DND-41 (cell line): ENCODE data around the gene C11orf24.

Source experiments
- EZH2 ChIP-seq: IDR thresholded peaks from 3 replicates; pipeline ENCODE4 v1.6.1; 2012; ENCODE audit warnings: borderline replicate concordance, low read depth, mild to moderate bottlenecking, moderate library complexity, low read length, inconsistent platforms; ENCODE audit not compliant: severe bottlenecking
- TF ChIP-seq, protein P1 (sequence below): IDR thresholded peaks from 2 replicates; pipeline ENCODE4 v1.5.1; 2012; ENCODE audit warnings: borderline replicate concordance, low read length, moderate library complexity, mild to moderate bottlenecking; ENCODE audit not compliant: poor library complexity, severe bottlenecking; ENCODE audit errors: extremely low read depth

DNA sequence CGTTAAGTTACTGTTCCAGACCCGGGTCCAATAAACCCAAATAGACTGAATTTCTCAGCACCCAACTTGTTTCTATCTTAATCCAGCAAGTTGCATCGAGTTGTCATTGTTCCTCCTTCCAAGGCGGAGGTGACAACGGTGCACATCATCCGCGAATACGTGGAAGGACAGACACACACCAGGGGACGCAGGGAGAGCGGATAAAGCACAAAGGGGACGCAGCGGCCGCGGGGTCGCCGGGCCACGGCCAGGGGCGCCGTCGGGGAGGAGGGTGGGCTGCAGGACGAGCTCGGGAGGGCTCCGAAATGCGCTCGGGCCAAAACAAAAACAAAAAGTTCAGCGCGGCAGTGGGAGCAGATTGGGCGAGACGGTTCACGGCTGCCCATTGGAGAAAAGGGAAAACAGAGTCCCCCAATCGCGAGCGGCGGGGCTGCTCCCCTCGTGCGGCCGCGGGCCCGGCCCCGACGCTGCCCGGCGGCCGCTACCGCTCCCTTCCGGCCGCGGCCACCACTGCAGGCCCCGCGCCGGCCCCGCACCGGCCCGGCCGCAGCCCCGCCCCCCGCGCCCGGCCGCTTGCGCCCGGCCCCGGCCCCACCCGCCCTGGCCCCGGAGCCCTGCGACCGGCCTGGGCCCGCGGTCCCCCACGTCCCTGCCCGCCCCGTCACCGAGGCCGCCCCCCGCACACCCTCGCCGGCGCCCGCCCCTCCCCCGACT is 59.2 kb downstream of the C11orf24 start:
- TF ChIP-seq EZH2: no peak
- TF ChIP-seq, protein P1, sequence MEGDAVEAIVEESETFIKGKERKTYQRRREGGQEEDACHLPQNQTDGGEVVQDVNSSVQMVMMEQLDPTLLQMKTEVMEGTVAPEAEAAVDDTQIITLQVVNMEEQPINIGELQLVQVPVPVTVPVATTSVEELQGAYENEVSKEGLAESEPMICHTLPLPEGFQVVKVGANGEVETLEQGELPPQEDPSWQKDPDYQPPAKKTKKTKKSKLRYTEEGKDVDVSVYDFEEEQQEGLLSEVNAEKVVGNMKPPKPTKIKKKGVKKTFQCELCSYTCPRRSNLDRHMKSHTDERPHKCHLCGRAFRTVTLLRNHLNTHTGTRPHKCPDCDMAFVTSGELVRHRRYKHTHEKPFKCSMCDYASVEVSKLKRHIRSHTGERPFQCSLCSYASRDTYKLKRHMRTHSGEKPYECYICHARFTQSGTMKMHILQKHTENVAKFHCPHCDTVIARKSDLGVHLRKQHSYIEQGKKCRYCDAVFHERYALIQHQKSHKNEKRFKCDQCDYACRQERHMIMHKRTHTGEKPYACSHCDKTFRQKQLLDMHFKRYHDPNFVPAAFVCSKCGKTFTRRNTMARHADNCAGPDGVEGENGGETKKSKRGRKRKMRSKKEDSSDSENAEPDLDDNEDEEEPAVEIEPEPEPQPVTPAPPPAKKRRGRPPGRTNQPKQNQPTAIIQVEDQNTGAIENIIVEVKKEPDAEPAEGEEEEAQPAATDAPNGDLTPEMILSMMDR: no peak
